ENCODE measurements around the gene PDCD1. TPM values are rescaled to one million over a fixed set of nuclear protein-coding genes. Genes with fewer than 3 reads are reported as not detected.
A peak's percentile ranks its signal among the peaks of the same experiment; 100 is the strongest.

Gene PDCD1
- total and polyA plus RNA-seq, 2 of the 13 experiments (the other 11 are each of a cell fraction or from before 2014, with no cell fraction given), result 0.04 TPM; not detected in 1

GRCh38 chr2:241818943-241819270 is 39.8 kb downstream of the PDCD1 start (continued):
- TF ChIP-seq ZFP90 (CRISPR knock-in tag; IDR thresholded peaks at IDR 0.05; ENCODE audit: borderline replicate concordance) (peak; percentile 46; the same call in 1 of the 2 replicates), ZNF841 (CRISPR knock-in tag; IDR thresholded peaks at IDR 0.05; ENCODE audit: borderline replicate concordance) (no peak), ZNF766 (CRISPR knock-in tag; IDR thresholded peaks at IDR 0.05; ENCODE audit: borderline replicate concordance) (no peak), ZNF431 (CRISPR knock-in tag; IDR thresholded peaks at IDR 0.05; ENCODE audit: borderline replicate concordance, low read depth) (peak; percentile 67; the same call in 1 of the 2 replicates), NFE2L1 (CRISPR knock-in tag; IDR thresholded peaks at IDR 0.05; ENCODE audit: borderline replicate concordance) (no peak), PLRG1 (conservative IDR thresholded peaks at IDR 0.05) (no peak), RBFOX2 (IDR thresholded peaks at IDR 0.05; ENCODE audit: low read depth, low read length) (no peak), DNMT1 (CRISPR knock-in tag; IDR thresholded peaks at IDR 0.05) (peak; percentile 76; the same call in 1 of the 2 replicates), KLF15 (CRISPR knock-in tag; IDR thresholded peaks at IDR 0.05; ENCODE audit: borderline replicate concordance) (no peak; the same call in 1 of the 2 replicates), ZNF407 (CRISPR knock-in tag; IDR thresholded peaks at IDR 0.05; ENCODE audit: not compliant biosample characterization) (no peak), ZNF609 (CRISPR knock-in tag; IDR thresholded peaks at IDR 0.05; ENCODE audit: borderline replicate concordance) (peak; percentile 78; the same call in 1 of the 2 replicates), ZNF276 (CRISPR knock-in tag; IDR thresholded peaks at IDR 0.05; ENCODE audit: low read depth) (peak; percentile 62; the same call in 1 of the 2 replicates), ZMAT3 (CRISPR knock-in tag; conservative IDR thresholded peaks at IDR 0.05) (0 out of 2 replicates have a peak, but pooled peaks have one; percentile 51)
